ENCODE results near the gene UFSP2.

Gene UFSP2, protein sequence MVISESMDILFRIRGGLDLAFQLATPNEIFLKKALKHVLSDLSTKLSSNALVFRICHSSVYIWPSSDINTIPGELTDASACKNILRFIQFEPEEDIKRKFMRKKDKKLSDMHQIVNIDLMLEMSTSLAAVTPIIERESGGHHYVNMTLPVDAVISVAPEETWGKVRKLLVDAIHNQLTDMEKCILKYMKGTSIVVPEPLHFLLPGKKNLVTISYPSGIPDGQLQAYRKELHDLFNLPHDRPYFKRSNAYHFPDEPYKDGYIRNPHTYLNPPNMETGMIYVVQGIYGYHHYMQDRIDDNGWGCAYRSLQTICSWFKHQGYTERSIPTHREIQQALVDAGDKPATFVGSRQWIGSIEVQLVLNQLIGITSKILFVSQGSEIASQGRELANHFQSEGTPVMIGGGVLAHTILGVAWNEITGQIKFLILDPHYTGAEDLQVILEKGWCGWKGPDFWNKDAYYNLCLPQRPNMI

GRCh38 chr4:185425647-185426352 is at the start of gene UFSP2:
Gene UFSP2 (minus strand): TSS chr4:185425964. CDS start chr4:185425868, 96 bp downstream.
- DNase-seq: peak; percentile 60

GRCh38 chr4:185473247-185473646 is 47.5 kb upstream of the UFSP2 start:
- no peak for DNase-seq

DNA sequence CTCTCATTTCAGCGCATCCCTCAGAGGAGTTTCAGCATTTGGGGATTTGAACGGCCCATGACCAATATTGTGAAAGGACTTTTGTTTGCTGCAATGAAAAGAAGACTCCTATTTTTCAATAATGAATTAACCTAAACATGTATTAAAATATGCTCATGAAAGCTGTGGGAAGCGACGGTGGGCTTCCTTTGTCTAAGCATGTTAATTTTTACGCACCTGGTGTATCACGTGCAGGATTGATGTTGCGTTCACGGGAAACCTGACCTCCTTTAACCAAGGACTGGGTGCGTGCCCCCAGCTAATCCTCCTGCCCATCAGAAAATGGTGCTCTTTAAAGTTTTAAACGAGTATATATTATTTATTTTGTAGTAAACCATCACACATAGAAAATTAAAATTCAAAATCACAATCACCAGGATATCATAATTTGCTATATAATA is 46.4 kb upstream of the UFSP2 start:
- no peak for DNase-seq

- peak; percentile 78 for DNase-seq
Measured at GRCh38 chr4:185471235-185472102, 45.7 kb upstream of the UFSP2 start, which contains the start of gene CCDC110. Gene CCDC110 (minus strand): TSS chr4:185471733. CDS start chr4:185471683, 50 bp downstream.

DNA sequence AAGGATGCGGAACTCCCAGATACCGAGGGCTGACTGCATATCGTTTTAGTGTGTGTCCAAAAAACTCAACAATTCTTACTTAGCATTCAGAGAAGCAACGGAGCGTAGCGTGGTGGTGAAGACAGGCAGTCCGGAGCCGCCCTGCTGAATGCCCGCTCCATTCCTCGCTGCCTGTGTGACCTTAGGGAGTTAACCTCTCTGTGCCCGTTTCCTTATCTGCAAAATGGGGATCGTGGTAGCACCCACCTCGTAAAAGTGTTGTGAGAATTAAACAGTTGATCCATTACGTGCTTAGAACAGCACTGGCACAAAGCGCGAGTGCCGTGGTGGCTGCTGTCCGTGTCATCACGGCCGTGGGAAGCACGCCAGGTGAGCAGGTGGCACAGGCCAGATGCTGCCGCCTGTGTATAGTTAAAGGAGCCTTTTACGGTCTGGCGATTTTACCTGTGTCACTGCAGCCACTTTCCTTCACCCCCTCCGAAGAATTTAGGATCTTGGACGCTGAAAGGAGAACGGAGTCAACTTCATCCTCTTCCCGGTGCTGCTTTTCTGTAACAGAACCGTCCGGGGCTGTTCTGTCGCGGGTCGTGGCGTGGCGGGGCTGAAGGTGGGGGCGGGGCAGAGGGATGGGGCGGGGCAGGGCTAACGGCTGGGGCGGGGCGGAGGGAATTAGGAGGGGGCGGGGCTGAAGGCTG is 44.9 kb upstream of the UFSP2 start:
- peak; percentile 48 for DNase-seq

DNA sequence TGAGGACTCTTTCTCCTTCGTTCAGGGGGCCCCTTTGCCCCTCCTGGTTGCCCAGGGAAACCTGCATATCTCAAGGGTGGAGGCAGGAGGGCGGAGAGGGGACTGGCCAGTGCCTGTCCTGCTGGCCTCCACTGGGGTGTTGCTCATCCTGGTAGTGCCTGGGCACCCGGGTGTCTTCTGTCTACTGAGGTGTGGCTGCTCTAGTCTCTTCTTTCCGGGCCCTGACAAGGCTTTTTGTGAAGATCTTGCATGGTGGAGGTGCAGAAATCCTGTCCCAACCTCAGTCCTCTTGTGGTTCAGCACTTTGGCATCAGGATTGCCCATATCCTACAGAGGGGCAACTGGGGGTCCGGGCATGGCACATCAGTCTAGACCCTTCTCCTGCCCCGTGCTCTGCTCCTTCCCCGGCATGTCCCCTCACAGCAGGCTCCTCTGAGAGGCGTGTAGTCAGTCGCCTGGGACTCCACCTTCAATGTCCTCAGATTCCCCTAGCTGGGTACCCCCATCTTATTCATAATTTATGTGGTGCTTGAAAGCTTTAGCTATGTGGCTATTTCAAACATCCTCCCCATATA is 43.9 kb upstream of the UFSP2 start:
- DNase-seq: no peak

DNA sequence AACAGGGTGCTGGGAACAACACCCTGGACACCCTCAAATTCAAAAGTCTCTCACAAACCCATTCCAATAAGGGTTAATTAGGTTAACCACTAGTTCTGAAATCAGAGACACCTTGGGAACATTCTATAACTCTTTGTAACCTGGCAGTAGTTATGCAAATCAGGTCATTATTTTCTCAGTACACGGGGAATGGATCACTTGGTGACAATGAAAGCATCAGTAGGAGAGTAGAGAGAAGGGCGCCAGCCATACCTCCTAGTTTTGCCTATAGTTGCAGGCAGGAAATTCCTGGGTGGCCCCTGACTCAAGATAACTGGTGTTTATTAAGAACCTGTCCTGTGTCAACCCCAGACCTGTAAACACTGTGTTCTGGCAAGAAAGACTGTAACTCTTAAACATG is 43.2 kb upstream of the UFSP2 start:
- no peak for DNase-seq

- no peak for DNase-seq
Measured at GRCh38 chr4:185467991-185468390, 42.2 kb upstream of the UFSP2 start.

GRCh38 chr4:185467101-185467500 is 41.3 kb upstream of the UFSP2 start:
- DNase-seq: no peak

DNA sequence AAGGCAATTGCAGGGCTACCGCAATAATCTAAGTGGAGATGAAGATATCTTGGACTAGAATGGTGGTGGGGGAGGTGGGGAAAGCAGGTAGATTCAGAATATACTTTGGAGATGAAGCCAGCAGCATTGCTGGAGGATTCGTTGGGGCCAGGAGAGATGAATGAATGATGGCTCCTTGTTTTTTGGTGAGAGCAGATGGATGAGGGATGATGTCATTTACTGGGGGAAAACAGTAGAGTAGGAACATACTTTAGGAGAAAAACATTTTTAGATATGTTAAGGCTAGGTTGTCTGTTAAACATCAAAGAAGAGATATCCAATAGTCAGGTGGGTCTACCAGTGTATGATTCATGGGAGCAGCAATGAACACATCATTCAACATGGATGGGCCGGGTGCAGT is 39.9 kb upstream of the UFSP2 start:
- DNase-seq: no peak

DNA sequence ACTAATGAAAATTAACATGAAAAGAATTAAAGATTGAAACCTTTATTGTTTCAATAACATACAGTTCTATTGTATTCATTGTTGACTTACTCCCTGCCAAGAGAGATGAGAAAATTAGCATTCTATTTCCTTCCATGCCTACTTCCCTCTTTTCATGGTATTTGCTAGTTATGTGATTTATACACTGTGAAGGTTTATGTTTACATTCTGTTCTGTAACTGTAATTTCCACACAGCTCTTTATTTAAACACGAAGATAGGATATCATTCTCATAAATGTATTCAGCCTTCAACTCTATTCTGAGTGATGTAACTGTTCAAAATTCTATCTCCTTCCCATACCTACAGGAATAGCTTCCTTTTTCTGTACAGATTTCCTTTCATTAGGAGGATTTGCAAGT is 39.1 kb upstream of the UFSP2 start:
- DNase-seq: no peak

DNA sequence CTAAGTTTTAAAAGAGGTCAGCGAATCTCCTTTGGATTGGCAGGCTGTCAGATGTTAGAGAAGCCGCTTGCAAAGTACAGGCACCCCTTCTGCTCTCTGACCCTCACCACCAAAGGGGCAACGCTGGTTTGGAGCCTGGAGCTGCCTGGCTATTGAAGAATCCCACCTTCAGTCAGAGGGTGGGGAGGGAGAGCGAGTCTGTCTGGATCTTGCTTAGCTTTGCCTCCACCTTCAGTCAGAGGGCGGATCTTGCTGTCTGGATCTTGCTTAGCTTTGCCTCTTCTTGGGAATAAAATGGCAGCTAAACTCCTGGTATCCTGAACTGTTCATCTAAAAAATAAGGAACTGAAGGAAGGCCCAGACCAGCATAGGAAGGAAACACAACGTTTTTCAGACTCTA is 38.4 kb upstream of the UFSP2 start:
- no peak for DNase-seq

DNA sequence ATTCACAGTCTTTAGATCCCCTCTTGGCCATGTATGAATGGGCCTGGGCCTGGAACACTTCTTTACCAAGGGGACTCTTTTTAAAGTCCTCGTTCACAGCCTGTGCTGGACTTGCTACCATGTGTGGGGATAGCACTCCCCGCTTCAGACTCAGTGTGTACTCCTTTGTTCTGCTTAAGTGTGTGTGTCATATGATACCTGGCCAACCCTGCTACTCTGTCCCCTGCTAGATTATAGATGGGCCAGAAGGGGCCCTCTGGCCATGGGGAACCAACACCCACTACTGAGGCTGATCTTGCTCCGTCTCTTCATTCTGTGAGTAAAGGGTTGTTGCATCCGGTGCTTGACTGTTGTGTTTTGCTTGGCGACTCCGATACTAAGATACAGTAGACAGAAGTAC is 37.8 kb upstream of the UFSP2 start:
- DNase-seq: no peak

DNA sequence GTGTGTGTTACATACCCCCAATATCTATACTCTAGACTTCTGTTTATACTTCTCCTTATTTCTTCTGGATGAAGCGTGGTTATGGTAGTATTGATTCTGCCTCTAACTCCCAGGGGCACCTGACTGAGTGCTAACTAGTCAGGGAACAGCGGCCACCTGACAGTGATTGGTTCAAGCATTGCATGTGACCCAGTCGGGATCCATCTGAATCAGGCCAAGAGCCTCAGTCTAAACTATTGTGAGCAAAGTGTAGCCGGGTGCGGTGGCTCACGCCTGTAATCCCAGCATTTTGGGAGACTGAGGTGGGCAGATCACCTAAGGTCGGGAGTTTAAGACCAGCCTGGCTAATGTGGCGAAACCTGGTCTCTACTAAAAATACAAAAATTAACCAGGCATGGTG is 35.8 kb upstream of the UFSP2 start:
- no peak for DNase-seq

DNA sequence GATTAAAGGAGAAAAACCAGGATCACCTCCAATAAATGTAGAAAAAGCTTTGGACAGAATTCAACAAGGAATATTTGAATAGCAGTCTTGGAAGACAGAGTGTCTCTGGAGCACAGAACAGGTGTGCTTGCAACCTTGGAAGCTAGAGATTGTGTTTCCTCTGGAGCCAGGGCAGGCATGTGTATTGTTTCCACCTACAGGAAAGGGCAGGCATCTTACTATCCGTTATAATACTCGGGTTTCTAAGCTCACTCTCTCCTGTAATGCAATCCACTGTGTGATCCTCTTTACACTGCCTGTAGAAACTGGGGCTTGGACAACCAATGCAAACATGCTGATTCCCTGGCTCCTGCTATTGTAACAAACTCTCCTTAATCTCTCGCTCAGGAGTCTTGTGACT is 31.4 kb upstream of the UFSP2 start:
- DNase-seq: no peak

DNA sequence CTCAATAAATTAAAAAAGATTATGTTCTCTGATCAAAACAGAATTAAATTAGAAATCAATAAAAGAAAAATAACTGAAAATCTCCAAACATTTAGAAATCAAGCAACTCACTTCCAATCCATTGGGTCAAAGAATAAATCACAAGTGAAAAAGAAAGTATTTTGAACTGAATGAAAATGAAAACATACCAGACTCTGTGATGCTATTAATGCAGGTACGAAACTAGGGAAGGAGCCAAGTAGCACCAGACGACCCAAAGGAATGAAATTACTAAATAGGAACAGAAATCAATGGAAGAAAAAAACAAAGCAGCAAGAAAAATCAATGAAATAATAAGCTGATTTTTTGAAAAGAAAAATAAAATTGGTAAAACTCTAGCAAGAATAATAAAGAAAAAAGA is 30.4 kb upstream of the UFSP2 start:
- DNase-seq: no peak

DNA sequence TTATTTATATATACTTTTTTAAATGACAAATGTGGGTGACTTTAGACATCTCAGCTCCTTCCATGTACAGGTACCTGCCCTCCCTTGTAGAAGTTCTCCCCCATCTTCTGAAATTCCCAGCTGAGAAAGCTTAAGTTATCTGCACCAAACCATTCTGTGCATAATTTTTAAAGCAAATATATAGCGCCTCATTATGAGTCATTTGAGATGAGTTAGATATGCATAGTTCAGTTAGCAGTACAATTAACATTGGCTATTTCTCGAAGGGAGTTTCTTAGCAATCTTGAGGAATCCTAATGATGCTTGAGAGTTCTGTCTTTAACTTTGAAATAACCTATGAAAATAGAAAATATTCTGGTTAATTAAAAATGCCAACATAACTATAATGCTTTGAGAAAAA is 19.4 kb upstream of the UFSP2 start:
- no peak for DNase-seq

- DNase-seq: no peak
Measured at GRCh38 chr4:185441479-185441878, 15.7 kb upstream of the UFSP2 start.

DNA sequence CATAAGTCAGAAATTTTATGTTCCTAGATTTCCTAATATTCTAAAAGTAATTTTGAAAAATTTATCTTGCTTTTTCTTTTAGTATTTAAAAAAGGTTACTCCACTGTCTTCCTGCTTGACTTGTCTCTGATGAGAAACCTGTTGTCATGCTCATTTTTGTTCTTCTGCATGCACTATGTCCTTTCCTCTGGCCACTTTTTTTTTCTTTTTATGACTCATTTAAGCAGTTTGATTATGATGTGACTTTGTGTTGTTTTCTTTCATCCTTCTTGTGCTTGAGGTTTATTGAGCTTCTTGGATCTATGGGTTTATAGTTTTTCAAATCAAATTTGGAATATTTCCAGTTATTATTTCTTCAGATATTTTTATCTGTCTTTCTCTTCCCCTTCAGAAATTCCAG is 12.0 kb upstream of the UFSP2 start:
- no peak for DNase-seq

DNA sequence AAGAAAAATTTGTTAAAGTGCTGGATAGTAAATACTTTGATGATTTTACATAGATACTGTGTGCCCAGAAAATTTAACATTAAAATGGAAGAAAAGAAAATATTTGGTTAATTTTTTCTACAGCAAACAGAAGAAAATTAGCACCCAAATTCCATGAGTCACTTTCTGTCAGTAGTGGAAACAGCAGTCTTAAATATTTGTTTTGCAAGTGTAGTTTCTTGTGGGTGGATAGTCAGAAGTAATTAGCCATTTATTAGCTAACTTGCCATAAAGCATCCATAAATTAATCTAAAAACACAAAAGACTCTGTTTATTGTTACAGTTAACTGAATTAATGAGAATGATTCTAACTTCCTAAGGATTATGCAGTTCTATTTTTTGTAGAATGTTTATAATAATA is 9.7 kb upstream of the UFSP2 start:
- no peak for DNase-seq

GRCh38 chr4:185429660-185430059 is 3.9 kb upstream of the UFSP2 start:
- DNase-seq: no peak
